Activated T-helper 1 cell treated with Interleukin-2 at 50 U/mL for 16 hours (primary cell): ENCODE results near the gene OR2C1.
A peak's percentile ranks its signal among the peaks of the same experiment; 100 is the strongest.

Source experiments
- DNase-seq: peaks from one replicate; pipeline ENCODE4 v3.0.0-alpha.2; 2020; ENCODE audit warnings: low read depth

The OR2C1 gene

GRCh38 chr16:3400446-3400778, 44.7 kb downstream of the OR2C1 start:
- no peak for DNase-seq

- DNase-seq: peak; percentile 97
Observed at GRCh38 chr16:3400779-3401688, 45.3 kb downstream of the OR2C1 start, which contains the start of the genes ZNF174 and ZSCAN32. ZNF174 (plus strand) TSS chr16:3401215; CDS start chr16:3402005, 790 bp downstream. ZSCAN32 (minus strand) TSS chr16:3401004; CDS start chr16:3397557, 3,447 bp downstream.

- no peak for DNase-seq
Observed at GRCh38 chr16:3401719-3402397, 46.2 kb downstream of the OR2C1 start.
